Endothelial cell of umbilical vein (primary cell): Measurements from ENCODE around the gene FARP1. TPM values are rescaled to one million over a fixed set of nuclear protein-coding genes. Genes with fewer than 3 reads are reported as not detected.

Source experiments
- BruUV-seq: library from RNA; stranded (reverse); fragments of 400-500 nt; replicated peaks from 2 replicates; lab custom pipeline; 2021; lab: Mats Ljungman, UMichigan
- CTCF ChIA-PET: fragments of 300-600, 350-600 bp; sonication (Branson Sonifier 250); formaldehyde crosslinking; loops from one replicate; lab custom pipeline; 2021; ENCODE audit warnings: antibody characterized with exemption, inconsistent platforms; lab: Charles Lee
- POLR2A ChIA-PET: fragments of 300-600, 350-600 bp; sonication (Branson Sonifier 250); formaldehyde crosslinking; loops from one replicate; lab custom pipeline; 2021; ENCODE audit warnings: antibody characterized with exemption, inconsistent platforms; lab: Charles Lee
- DNase-seq: peaks from one replicate; pipeline ENCODE4 v3.0.0-alpha.2; 2011; ENCODE audit warnings: low read depth, low spot score
- FAIRE-seq: peaks from 2 replicates; lab custom pipeline; 2011; peaks lifted over from hg19 to GRCh38; lab: Jason Lieb, UNC
- H2AFZ ChIP-seq: 2 replicates; pipeline ENCODE4 v1.6.0; 2012; ENCODE audit warnings: low read depth, low read length, control low read depth, inconsistent platforms
- H3K27ac ChIP-seq: 2 replicates; pipeline ENCODE4 v1.5.1; 2011; ENCODE audit warnings: low read depth, mild to moderate bottlenecking, control low read depth, low read length, moderate library complexity; ENCODE audit not compliant: insufficient read depth
- H3K27me3 ChIP-seq, 2 experiments: 2 replicates each; pipeline versions ENCODE4 v1.6.0 to v1.6.1; 2011; ENCODE audit warnings: low read length in 2 of 2, mixed read lengths in 1 of 2; ENCODE audit not compliant: control insufficient read depth in 2 of 2, insufficient read depth in 2 of 2
- H3K36me3 ChIP-seq, 2 experiments: 2 replicates in 1 of 2; 3 replicates in 1 of 2; pipeline ENCODE4 v1.5.1; 2011; ENCODE audit warnings: low read length in 2 of 2, mild to moderate bottlenecking in 1 of 2, moderate library complexity in 1 of 2; ENCODE audit not compliant: control insufficient read depth in 2 of 2, insufficient read depth in 2 of 2; ENCODE audit errors: extremely low read depth in 1 of 2
- H3K4me1 ChIP-seq: 3 replicates; pipeline ENCODE4 v1.5.1; 2011; ENCODE audit warnings: mild to moderate bottlenecking, low read length; ENCODE audit not compliant: control insufficient read depth, insufficient read depth; ENCODE audit errors: extremely low read depth
- H3K4me2 ChIP-seq: 2 replicates; pipeline ENCODE4 v1.6.1; 2011; ENCODE audit warnings: low read length, control low read depth, mixed read lengths; ENCODE audit not compliant: insufficient read depth
- H3K4me3 ChIP-seq, 3 experiments: fragments of 200-600 bp in 1 of 3; sonication (generic), shearing (Covaris generic) in 1 of 3; replicated peaks in 1 of 3; 2 replicates each; pipeline ENCODE4 v1.5.1; 2011 to 2016; ENCODE audit warnings: control low read depth in 3 of 3, low read length in 3 of 3, mild to moderate bottlenecking in 2 of 3, inconsistent platforms in 1 of 3, low read depth in 1 of 3, moderate library complexity in 1 of 3; ENCODE audit not compliant: insufficient read depth in 1 of 3
- H3K79me2 ChIP-seq: 2 replicates; pipeline ENCODE4 v1.6.0; 2012; ENCODE audit warnings: low read length, inconsistent platforms; ENCODE audit not compliant: control insufficient read depth, insufficient read depth
- H3K9ac ChIP-seq: replicated peaks from 2 replicates; pipeline ENCODE3; 2011; ENCODE audit warnings: low read length, control low read depth; ENCODE audit not compliant: insufficient read depth; ENCODE audit errors: extremely low read depth
- H3K9me1 ChIP-seq: replicated peaks from 3 replicates; pipeline ENCODE4 v1.6.0; 2011; ENCODE audit warnings: mild to moderate bottlenecking, low read length; ENCODE audit not compliant: control insufficient read depth, insufficient read depth; ENCODE audit errors: extremely low read depth
- H3K9me3 ChIP-seq: replicated peaks from 2 replicates; pipeline ENCODE4 v1.5.1; 2012; ENCODE audit warnings: low read length, inconsistent platforms; ENCODE audit not compliant: control insufficient read depth, insufficient read depth
- H4K20me1 ChIP-seq: replicated peaks from 2 replicates; pipeline ENCODE3; 2011; ENCODE audit warnings: mild to moderate bottlenecking, low read length; ENCODE audit not compliant: control insufficient read depth, insufficient read depth; ENCODE audit errors: extremely low read depth
- EZH2 ChIP-seq: IDR thresholded peaks from 2 replicates; pipeline ENCODE4 v1.6.1; 2012; ENCODE audit warnings: borderline replicate concordance, low read depth, mild to moderate bottlenecking, moderate library complexity, low read length, inconsistent platforms; ENCODE audit not compliant: severe bottlenecking
- FOS ChIP-seq: IDR thresholded peaks from 2 replicates; pipeline ENCODE4 v1.6.1; 2011; ENCODE audit warnings: mild to moderate bottlenecking, low read length, moderate library complexity, borderline replicate concordance; ENCODE audit not compliant: insufficient read depth
- GATA2 ChIP-seq: IDR thresholded peaks from 2 replicates; pipeline ENCODE4 v1.7.0; 2011; ENCODE audit warnings: low read depth, mild to moderate bottlenecking, moderate library complexity, mixed read lengths, low read length; ENCODE audit not compliant: insufficient read length, insufficient read depth
- JUN ChIP-seq: IDR thresholded peaks from 2 replicates; pipeline ENCODE4 v1.6.1; 2011; ENCODE audit warnings: borderline replicate concordance, low read depth; ENCODE audit not compliant: insufficient read length, insufficient read depth
- MYC ChIP-seq: IDR thresholded peaks from one replicate; pipeline ENCODE4 v1.6.1; 2011; ENCODE audit warnings: mild to moderate bottlenecking, low read depth, low read length
- POLR2A ChIP-seq: IDR thresholded peaks from 2 replicates; pipeline ENCODE4 v1.6.1; 2012; ENCODE audit warnings: low read depth, mild to moderate bottlenecking, control low read depth, low read length
- POLR2AphosphoS5 ChIP-seq: IDR thresholded peaks from 2 replicates; pipeline ENCODE4 v1.6.1; 2012; ENCODE audit warnings: low read depth, mild to moderate bottlenecking, control low read depth, low read length, moderate library complexity; ENCODE audit not compliant: insufficient read depth
- dilution Hi-C: fragments of 300-500 bp; cut with MboI; formaldehyde crosslinking; loops from one replicate; pipeline ENCODE4 v1.15.0; 2019; ENCODE audit warnings: low sequenced_read_pairs; ENCODE audit not compliant: extremely low pct_ligation_motif_present
- intact Hi-C: fragments of 100-400 bp; cut with micrococcal nuclease; formaldehyde crosslinking; loops from one replicate; pipeline ENCODE4 v1.10.0; 2022
- polyA plus RNA-seq, 4 experiments: library from polyadenylated mRNA; depleted of rRNA in 3 of 4; stranded (reverse) in 3 of 4; unstranded in 1 of 4; fragments of >200 nt; gene quantifications; 2 replicates each; pipeline versions ENCODE4 v1.2.1 to v1.2.3, GENCODE V29; 2011 to 2012; ENCODE audit warnings: missing spikeins in 1 of 4
- total RNA-seq: library from RNA; stranded (reverse); gene quantifications from 2 replicates; pipeline ENCODE4 v1.2.3, GENCODE V29; 2021
- TF ChIP-seq, protein P1 (sequence below), 2 donors: IDR thresholded peaks; 1 replicate in 1 of 2; 2 replicates in 1 of 2; pipeline ENCODE4 v1.5.1; 2011; ENCODE audit warnings: low read length in 2 of 2, mild to moderate bottlenecking in 2 of 2, moderate library complexity in 2 of 2, control low read depth in 1 of 2, inconsistent platforms in 1 of 2, low read depth in 1 of 2; ENCODE audit not compliant: insufficient read depth in 1 of 2; ENCODE audit errors: extremely low read depth in 1 of 2
- TF ChIP-seq, protein P2 (sequence below): IDR thresholded peaks from 2 replicates; pipeline ENCODE4 v1.6.1; 2011; ENCODE audit not compliant: insufficient read depth, insufficient read length

FARP1 gene
- total and polyA plus RNA-seq, 2 donors (not counting 3 experiments of a cell fraction or from before 2014, with no cell fraction given) = 19.0 to 77.7 TPM

DNA sequence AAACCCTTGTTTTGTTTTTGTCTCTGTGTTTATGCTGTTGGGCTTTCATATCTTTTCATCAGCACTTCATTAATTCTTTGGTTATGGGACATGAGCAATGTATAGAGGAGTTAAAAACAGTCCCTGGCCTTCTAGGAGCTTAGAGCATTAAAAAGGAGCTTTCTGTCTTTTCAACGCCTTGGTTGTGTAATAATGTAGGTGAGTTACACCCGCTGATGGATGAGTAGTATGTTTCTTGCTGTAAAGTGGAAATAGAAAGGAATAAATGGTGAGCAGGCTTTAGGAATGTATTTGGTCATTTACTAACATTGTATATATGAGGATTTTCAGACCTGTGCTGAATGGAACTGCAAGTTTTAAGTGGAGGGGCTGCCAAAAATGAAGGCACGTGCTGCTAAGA lies 155.7 kb downstream of the FARP1 start:
- Histone ChIP-seq H3K9ac (no peak overlapping the region), H3K27ac (no peak overlapping the region), H3K9me3 (no peaks in the 10 kb centered on the region), H3K4me1 (no peaks in the 10 kb centered on the region), H3K4me2 (no peak overlapping the region), H3K27me3 (no peaks in the 10 kb centered on the region), H3K9me1 (no peaks in the 10 kb centered on the region), H3K79me2 (peaks cover 1% of the 10 kb centered on the region), H3K36me3 (no peaks in the 10 kb centered on the region), H2AFZ (no peak overlapping the region), H3K4me3 (no peak overlapping the region), H4K20me1 (no peaks in the 10 kb centered on the region)
- intact Hi-C loops = no loop called here
- FAIRE-seq = no peak
- ChIA-PET POLR2A (no interaction called here), CTCF (no interaction called here)
- no peak for DNase-seq
- TF ChIP-seq MYC (no peak), POLR2A (no peak), EZH2 (no peak), POLR2AphosphoS5 (no peak), JUN (no peak), FOS (no peak), GATA2 (no peak)
- TF ChIP-seq, protein P1, sequence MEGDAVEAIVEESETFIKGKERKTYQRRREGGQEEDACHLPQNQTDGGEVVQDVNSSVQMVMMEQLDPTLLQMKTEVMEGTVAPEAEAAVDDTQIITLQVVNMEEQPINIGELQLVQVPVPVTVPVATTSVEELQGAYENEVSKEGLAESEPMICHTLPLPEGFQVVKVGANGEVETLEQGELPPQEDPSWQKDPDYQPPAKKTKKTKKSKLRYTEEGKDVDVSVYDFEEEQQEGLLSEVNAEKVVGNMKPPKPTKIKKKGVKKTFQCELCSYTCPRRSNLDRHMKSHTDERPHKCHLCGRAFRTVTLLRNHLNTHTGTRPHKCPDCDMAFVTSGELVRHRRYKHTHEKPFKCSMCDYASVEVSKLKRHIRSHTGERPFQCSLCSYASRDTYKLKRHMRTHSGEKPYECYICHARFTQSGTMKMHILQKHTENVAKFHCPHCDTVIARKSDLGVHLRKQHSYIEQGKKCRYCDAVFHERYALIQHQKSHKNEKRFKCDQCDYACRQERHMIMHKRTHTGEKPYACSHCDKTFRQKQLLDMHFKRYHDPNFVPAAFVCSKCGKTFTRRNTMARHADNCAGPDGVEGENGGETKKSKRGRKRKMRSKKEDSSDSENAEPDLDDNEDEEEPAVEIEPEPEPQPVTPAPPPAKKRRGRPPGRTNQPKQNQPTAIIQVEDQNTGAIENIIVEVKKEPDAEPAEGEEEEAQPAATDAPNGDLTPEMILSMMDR (IDR thresholded peaks at IDR 0.05; ENCODE audit: extremely low read depth in 1 of 2, insufficient read depth in 1 of 2, low read depth in 1 of 2, low read length in 2 of 2) = no peak
- TF ChIP-seq, protein P2, sequence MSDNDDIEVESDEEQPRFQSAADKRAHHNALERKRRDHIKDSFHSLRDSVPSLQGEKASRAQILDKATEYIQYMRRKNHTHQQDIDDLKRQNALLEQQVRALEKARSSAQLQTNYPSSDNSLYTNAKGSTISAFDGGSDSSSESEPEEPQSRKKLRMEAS = no peak
- no TSS peak for BruUV-seq
- dilution Hi-C loops = no loop called here
